KBM-7 (cell line): ENCODE data around the gene PDPR.
"Not testable (repeated sequence)": the region's sequence is repeated elsewhere in the genome, so short reads cannot be mapped to it uniquely, and the experiment has no call there.

Source experiments
- DNase-seq: peaks from one replicate; pipeline ENCODE4 v3.0.0-alpha.2; 2015
- in situ Hi-C: fragments of 300-500 bp; cut with MboI; formaldehyde crosslinking; loops from 2 replicates; pipeline ENCODE4 v1.14.3; 2020; ENCODE audit warnings: low sequenced_read_pairs, low pct_unique_long_range_greater_than_20kb, mixed read lengths

Gene PDPR

DNA sequence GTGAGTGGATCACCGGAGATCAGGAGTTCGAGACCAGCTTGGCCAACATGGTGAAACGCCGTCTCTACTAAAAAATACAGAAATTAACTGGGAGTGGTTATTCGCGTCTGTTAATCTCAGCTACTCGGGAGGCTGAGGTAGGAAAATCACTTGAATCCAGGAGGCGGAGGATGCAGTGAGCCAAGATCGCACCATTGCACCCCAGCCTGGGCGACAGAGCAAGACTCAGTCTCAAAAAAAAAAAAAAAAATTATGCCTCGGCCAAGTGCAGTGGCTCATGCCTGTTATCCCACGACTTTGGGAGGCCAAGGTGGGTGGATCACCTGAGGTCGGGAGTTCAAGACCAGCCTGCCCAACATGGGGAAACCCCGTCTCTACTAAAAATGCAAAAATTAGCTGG lies 9.7 kb downstream of the PDPR start:
- DNase-seq, in situ Hi-C loops: not testable (repeated sequence)

DNA sequence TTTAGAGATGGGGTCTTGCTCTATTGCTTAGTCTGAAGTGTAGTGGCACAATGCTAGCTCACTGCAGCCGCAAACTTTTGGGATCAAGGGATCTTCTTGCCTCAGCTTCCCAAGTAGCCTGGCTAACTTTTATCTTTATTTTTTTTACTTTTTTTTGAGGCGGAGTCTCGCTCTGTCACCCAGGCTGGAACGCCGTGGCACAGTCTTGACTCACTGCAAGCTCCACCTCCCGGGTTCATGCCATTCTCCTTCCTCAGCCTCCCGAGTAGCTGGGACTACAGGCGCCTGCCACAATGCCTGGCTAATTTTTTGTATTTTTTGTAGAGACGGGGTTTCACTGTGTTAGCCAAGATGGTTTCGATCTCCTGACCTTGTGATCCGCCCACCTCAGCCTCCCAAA lies 12.1 kb downstream of the PDPR start:
- DNase-seq, in situ Hi-C loops: not testable (repeated sequence)

DNA sequence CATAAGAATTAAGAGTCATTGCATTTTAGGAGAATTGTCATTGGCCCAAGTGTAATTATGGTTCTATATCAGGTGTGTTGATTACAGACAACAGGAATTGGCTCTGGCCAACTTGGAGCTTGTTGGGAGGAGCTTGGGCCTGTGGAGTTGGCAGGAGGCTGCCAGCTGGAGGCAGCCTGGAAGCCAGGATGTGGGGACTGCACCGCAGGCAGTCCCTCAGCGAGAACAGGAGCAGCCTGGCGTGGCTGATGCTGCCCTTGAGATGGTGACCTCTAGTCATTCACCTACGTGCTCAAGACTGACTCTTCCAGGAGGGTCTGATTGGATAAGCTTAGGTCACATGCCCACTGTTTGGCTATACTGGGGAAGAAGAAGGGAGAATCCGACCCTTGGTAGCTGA lies 13.6 kb downstream of the PDPR start:
- DNase-seq, in situ Hi-C loops: not testable (repeated sequence)

DNA sequence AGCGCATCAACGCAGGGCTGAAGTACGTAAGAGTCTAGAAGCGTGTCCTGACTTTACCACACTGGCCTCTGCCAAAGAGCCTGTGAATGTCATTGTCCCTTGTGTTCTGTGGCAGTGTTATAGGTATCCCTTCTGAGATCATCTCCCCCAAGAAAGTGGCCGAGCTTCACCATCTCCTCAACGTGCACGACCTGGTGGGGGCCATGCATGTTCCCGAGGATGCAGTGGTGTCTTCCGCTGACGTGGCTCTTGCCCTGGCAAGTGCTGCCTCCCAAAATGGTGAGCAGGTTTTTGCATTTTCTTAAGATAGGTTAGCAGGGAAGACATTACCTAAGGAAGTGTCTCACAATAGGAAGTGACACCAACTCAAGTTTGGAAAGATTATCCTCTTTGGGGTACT lies 14.7 kb downstream of the PDPR start:
- DNase-seq, in situ Hi-C loops: not testable (repeated sequence)

DNA sequence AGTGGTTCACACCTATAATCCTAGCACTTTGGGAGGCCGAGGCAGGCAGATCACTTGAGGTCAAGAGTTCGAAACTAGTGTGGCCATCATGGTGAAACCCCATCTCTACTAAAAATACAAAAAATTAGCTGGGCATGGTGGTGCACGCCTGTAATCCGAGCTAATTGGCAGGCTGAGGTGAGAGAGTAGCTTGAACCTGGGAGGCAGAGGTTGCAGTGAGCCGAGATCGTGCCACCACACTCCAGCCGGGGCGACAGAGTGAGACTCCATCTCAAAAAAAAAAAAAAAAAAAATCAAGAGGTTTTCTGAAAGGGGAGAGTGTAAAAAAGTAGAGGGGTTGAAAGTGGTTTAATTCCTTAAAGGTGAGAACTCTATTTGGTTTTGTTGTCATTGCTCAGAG lies 21.7 kb downstream of the PDPR start:
- DNase-seq, in situ Hi-C loops: not testable (repeated sequence)

DNA sequence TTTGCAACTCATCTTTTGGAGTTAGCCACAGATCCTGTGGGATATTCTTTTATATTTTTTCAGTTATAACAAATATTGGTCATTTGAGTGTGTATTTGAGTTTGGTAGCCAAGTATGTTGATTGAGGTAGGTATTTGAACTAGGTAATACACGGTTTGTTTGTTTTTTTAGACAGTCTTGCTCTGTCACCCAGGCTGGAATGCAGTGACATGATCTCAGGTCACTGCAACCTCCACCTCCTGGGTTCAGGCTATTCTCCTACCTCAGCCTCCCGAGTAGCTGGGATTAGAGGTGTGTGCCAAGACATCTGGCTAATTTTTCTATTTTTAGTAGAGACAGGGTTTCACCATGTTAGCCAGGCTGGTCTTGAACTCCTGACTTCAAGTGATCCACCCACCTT lies 22.5 kb downstream of the PDPR start:
- in situ Hi-C loops, DNase-seq: not testable (repeated sequence)

DNA sequence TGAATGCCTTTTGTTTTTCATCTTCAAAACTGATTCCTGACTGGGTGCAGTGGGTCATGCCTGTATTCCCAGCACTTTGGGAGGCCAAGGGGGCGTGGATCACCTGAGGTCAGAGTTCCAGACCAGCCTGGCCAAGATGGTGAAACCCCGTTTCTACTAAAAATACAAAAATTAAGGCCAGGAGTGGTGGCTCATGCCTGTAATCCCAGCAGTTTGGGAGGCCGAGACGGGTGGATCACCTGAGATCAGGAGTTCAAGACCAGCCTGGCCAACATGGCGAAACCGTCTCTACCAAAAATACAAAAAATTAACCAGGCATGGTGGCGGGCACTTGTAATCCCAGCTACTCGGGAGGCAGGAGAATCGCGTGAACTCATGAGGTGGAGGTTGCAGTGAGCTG lies 28.6 kb downstream of the PDPR start:
- in situ Hi-C loops, DNase-seq: not testable (repeated sequence)

DNA sequence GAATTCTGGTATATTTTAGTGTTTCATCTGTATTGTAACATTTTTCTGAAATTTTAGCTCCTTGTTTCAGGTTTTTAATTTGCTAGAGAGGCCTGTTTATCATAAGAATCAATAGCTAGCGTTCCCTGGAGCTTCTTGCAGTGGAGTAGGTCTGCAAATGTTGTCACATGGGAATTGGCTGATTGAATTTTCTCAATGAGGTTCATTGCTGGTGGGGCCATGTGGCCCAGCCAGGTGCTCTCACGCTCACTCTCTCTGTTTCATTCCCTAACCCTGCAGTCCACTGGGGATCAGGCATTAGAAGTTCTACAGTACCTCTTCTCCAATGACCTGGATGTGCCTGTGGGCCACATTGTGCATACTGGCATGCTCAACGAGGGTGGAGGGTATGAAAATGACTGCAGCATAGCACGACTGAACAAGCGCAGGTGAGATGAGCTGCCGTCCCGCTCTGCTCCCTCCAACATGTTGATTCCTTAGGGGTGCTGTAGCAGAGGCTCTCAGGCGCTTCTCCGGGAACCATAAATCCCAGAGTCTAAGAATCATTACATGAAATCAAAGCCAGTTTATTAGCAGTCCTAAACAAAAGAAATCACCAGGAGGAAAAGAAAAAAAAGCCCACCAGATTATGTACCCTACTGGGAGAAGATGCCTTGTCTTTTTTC lies 29.2 kb downstream of the PDPR start:
- in situ Hi-C loops, result not testable (repeated sequence)

DNA sequence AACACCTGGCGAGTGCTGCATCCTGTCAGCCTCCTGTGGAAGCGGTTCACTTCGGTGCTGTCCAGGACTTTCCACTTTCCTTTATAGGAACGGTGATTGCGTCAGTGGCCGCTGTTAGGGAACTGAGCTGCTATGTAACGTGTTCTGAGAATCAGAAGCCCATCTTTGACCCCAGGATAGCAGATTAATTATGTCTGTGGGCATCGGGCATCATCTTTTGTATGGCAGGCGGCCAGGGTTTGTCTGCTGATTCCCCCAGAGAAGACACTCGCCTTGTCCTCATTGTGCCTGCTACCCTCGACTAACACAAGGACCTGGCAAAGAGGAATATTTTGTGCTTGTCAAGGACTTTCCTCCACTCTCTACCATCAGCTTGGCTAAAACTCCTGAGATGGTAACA lies 33.7 kb downstream of the PDPR start:
- DNase-seq, in situ Hi-C loops: not testable (repeated sequence)

More for the DNA sequence above, 29.2 kb downstream of the PDPR start:
- DNase-seq, result not testable (repeated sequence)

DNA sequence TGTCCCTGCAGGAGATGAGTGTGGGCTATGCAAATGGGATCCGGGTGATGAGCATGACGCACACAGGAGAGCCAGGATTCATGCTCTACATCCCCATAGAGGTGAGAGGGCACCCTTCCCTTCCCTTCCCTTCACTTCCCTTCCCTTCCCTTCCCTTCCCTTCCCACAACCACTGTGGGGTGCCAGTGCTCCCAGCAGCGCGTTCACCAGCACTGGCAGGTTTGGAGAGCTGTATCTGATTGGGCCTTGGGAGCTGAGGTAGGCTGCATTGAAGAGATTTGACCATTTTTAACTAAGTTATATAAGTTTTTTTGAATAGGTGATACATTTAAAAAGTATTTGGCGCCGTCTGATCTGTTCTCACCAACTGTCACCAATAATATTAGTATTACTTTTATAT lies 34.3 kb downstream of the PDPR start:
- in situ Hi-C loops, DNase-seq: not testable (repeated sequence)

DNA sequence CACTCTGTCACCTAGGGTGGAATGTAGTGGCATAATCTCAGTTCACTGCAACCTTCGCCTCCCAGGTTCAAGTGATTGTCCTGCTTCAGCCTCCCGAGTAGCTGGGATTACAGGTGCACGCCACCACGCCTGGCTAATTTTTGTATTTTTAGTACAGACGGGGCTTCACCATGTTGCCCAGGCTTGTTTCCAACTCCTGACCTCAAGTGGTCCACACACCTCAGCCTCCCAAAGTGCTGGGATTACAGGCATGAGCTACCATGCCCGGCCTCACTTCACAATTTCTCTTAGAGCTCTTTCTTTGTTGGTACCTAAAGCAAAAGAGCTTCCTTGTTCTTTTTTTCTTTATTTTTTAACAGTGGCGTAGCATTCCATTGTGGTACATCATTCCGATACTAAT lies 35.2 kb downstream of the PDPR start:
- in situ Hi-C loops, DNase-seq: not testable (repeated sequence)

DNA sequence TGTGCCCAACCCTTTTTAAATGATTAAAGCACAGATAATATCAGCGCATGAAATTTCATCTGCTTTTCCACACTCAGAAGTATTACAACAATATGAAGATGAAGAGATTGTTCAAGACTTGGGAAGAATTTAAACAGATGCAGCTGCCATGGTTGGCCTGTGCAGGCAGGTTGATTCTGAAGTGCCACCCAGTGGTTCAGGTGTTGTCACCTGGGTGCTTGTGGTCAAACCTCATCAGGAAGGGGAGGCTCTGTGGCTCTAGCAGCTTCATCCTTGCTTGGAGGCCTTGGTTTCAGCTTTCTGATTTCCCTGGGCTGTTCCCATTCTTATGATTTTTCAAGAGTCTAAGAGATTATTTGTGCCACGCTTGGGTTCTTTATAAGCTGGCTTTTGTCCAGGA lies 37.3 kb downstream of the PDPR start:
- no peak for DNase-seq
- in situ Hi-C loops, result no loop called here

DNA sequence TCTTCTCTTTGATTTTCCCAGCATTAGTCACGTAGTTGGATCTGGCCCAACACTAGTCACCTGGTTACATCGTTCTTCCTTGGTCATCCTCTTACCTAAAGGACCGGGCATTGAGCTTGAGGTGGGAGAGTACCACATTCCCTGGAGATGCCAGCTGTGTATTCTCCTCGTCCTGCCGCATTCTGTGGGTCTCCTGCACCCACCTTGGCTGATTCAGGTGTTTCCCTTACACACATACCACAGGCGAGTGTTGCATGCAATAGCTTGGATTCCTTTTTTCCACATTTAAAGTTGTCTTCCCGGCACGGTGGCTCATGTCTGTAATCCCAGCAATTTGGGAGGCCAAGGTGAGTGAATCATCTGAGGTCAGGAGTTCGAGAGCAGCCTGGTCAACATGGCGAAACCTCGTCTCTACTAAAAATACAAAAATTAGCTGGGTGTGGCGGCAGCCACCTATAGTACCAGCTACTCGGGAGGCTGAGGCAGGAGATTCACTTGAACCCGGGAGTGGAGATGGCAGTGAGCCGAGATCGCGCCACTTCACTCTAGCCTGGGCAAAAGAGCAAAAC lies 37.9 kb downstream of the PDPR start:
- no peak for DNase-seq
- in situ Hi-C loops, result no loop called here

DNA sequence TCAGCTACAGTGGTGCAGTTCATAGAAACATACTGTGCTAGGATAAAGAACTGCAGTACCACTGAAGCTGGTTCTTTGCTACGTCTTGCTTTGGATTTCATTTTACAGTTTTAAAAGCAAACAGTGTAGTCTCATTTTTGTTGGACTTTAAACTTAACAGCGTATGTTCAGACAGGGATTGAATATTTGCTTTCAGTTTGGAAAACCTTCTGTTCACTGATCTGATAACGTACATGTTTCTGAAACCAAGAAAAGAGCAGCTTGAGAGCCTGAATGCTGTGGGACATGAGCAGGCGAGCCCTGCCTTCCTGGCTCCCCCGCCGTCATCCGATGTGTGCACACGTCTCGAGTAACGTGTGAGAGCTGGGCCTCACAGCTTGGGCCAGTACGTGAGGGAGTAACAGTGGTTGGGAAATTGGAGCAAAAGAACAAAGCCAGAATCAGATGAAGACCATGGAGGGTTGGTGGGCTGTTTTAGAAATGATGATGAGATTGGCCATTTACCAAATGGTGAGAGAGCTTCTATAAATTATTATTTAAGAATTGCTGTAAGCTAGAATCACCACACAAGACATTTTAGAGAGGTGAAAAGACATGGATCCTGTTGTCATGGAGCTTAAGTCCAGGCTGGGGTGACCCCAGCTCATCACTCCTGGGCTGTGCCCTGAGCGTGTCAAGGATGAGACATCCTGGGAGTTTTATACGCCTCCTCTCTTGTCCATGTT lies 38.6 kb downstream of the PDPR start:
- DNase-seq, result no peak
- in situ Hi-C loops, result no loop called here

DNA sequence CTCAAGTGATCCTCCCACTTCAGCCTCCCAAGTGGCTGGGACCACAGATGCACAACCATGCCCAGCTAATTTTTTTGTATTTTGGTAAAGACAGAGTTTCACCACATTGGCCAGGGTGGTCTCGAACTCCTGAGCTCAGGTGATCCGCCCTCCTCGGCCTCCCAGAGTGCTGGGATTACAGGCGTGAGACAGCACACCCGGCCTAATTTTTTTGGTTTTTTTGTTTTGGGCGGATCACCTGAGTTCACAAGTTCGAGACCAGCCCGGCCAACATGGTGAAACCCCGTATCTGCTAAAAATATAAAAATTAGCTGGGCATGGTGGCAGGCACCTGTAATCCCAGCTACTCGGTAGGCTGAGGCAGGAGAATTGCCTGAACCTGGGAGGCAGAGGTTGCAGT lies 40.6 kb downstream of the PDPR start:
- DNase-seq, in situ Hi-C loops: not testable (repeated sequence)

DNA sequence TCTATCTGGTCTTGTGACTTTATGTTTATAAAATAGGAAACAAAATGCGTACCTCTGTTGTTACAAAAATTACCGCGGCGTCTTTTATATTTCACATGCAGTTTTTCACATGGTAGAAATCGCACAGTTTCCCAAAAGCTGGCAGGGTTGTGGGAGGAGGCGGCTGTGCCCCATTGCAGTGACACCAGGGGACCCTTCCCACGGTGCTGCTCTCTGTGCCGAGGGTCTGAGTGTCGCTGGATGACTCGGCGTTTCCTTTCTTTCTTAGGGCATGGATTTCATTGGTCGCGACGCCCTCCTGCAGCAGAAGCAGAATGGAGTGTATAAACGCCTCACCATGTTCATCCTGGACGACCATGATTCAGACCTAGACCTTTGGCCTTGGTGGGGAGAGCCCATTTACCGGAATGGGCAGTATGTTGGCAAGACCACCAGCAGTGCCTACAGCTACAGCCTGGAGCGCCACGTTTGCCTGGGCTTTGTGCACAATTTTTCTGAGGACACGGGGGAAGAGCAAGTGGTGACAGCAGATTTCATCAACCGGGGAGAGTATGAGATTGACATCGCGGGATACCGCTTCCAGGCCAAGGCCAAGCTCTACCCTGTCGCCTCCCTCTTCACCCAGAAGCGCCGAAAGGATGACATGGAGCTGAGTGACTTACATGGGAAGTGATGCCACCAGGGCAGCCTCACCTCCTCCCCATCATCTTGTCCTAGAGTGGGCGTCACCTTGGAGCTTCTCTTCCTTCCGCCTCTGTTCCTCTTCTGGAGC lies 42.3 kb downstream of the PDPR start:
- in situ Hi-C loops, result no loop called here
- DNase-seq, result no peak

DNA sequence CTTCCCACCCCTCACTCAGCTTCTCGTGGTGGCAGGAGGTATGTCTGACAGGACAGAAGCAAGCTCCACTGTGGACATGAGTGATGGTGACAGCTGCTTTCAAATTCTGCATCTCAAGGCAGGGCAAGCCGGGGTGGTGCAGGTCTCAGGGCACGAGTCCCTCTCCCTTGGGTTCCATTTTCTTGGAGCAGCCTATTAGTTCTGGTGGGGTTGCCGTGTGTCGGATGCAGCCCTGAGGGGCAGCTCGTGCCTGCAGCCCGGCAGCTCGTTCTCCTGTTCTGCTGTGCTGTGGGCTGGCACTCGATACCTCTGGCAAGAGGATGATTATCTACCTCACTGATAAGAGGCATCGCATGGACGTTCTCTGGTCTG lies 43.0 kb downstream of the PDPR start:
- DNase-seq, result no peak
- in situ Hi-C loops, result no loop called here

DNA sequence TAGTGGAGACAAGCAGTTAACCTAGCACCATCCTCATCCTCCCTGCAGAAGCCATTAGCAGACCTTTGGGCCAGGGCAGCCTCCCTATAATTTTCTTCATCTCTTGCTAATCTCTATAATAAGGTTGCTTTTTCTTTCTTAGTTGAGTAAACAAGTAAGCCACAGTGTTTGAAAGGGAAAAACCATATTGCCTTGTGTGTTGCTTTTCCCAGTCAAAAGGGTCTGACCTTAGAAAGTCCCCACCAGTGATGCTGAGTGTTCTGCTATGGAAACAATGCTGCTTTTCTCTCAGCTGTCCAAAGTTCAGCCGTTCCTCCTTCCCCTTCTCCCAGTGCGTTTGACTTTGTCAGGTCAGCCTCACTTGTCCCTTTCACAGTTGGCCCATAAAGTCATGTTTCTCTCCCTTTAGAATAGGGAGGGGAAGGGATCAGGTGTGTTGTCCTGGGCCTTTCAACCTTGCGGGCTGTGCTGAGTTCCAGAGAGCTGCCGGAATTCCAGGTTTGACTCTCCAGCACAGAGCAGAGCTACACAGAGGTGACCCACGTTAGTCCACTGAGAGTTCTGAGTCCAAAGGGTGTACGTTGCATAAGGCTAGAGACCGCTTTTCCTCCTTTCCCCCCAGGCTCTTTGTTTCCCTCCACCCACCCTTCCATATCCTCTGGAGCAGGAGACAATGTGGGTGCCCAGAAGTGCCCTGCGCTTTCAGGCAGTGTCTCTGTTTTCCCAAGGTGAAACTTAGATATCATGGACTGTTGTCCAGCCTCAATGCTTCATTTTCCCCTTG lies 43.5 kb downstream of the PDPR start:
- in situ Hi-C loops, result no loop called here
- DNase-seq, result no peak
